Stimulated activated CD4-positive, alpha-beta T cell treated with anti-CD3 and anti-CD28 coated beads, Interleukin-2, amount 100 ng/mL, for 24 hours (primary cell): ENCODE data around the gene DAAM2.

ENCODE experiments used
- DNase-seq, 2 donors: peaks; one replicate each; pipeline ENCODE4 v3.0.0-alpha.2; 2020

Gene DAAM2

DNA sequence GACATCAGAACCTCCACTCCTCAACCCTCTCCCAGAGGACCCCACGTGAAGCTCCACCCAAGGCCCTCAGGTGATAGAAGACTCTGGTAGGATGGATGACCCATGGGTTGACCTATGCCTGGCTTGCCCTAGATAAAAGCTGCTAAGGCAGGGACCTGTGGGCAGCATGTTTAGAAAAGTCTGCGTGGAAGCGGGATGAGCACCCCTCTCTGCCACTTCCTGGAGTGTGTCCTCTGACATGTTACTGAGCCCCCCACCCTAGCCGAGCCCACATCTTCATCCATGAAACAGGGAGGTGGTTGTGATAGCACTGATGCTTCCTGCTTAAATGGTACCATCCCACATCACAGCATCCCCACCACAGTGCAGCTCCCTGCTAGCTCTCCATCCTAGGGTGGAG is 120.3 kb downstream of the DAAM2 start:
- DNase-seq, result no peak

DNA sequence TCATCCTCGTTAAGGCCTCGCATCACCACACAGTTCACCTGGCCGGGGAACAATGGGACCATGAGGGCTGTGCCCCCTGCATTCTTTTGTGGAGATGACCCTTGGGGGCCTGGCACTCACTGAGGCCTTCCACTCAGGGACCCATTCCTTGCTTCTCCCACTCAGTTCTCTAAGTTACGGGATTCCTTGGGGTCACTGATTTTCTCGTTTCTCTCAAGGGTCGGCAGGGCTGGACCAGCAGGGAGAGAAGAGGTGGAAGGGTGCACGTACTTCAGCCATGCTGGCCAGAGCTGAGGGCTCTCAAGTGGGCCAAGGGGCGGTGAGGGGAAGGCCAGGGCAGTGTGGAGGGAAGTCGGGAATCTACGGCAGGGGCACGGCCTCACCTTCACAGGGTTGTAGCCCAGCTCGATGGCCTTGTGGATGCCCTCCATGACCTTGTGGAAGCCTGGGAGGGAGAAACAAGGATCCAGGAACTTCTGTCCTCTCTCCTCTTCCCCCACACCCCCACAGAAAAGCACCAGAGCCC is 121.3 kb downstream of the DAAM2 start:
- DNase-seq, result no peak

DNA sequence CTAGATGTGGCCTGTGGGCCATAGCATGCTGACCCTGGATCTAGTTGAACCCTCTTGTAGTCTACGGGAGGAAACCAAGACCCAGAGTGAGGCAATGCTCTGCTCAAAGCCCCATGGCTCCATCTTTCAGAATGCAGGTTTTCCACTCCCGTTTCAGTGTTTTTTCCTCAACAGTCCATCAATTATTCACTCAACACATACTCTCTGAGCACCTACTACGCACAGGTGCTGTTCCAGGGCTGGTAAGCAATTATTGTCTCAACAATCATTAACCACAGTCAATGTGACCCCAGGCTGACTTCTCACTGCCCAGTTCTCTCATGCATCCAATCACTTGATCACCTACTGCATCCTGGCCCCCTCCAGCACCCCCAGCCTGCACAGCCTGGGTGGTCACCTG is 122.1 kb downstream of the DAAM2 start:
- no peak for DNase-seq

DNA sequence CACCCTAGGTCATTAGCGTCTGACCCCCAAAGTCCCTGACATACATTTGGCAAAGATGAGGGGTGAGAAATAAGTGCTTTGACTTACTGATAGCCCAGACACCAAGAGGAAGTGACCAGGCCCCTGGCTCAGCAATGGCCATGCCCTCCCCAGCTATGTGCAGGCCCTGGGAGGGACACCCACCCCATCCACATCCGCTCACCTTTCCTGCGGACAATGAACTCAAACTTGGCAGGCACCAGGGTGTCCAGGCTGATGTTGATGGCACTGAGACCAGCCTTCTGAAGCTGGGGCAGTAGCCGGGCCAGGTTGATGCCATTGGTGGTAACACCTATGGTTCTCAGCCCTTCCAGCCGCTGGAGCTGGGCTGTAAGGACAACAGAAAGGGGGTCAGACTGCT is 123.7 kb downstream of the DAAM2 start:
- DNase-seq, result no peak

DNA sequence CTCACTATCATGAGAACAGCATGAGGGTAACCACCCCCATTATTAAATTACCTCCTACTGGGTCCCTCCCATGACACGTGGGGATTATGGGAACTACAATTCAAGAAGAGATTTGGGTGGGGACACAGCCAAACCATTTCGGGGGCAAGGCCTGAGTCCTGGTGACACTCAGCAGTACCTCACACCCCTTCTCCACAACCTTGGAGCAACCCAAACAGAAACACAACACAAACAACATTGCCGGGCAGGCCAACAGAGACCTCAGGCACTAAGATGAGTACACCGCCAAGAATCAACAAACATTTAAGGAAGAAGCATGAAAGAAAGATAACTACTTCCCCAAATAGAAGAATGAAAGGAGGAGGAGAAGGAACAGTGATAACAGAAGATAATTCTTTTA is 125.2 kb downstream of the DAAM2 start:
- DNase-seq, result no peak

DNA sequence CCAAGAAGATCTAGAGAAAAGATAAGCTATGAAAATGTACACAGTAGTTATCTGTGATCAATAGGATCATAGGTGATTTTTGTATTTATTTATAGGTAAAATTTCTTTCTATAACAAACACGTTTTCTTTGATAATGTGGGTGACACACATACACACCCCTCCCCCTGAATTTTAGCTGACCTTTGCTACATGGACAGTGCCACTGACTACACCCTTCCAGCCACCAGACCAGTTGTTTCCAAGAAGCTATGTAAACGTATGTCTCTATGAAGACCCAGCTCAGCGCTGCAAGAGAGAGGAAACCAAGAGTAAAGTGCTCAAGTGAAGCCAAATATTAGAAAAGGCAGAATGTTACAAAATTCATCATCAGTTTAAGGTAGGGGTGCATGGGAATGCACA is 125.8 kb downstream of the DAAM2 start:
- no peak for DNase-seq

DNA sequence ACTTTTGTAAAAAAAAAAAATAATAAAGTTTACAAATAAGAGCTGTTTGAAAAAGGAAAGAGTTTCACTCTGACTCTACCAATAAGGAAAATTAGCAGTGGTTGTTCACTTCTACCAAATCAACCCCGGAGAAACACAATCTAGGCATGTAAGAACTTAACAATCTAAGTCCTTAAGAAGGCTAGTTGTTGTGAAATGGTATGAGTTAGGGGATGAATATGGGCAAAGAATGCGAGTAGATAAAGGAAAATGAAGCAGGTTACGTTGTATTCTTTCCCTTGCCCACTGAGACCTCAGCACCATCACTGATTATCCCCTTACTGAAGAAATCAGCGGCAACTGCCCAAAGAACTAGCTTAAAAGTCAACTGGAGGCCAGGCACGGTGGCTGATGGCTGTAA is 126.7 kb downstream of the DAAM2 start:
- DNase-seq, result no peak

DNA sequence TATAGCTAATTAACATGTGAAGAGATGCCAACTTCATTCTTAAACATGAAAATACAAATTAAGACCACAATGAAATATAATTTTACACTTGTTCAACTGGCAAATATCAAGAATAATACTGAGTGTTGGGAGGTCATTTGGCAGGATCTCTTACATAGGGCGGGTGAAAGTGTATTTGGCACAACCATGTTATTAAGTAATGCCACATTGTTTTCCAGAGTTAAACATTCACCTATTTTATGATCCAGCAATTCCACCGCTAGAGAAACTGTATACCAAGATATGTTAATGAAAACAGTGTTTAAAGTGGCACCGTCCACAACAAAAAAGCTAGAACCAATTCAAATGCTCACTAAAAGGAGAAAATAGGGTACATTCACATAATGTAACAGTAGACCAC is 128.0 kb downstream of the DAAM2 start:
- DNase-seq, result no peak

DNA sequence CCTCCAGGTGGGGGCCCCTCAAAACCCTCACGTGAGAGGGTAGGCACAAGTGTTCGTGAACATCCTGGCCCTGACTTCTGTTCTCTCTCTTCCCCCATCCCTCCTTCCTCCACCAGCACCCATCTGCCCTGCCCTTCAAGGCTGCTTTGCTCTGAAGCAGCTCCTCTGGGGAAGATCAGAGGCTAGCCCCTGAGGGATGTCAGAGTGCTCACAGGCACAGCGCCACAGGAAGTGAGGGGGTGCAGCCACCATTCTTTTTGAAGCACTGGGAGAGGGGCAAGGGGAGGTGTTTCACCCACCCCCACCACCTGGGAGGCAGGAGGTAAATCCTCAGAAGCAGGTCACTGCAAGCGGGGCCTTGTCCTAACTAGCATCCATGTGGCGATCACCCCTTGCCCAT is 130.6 kb downstream of the DAAM2 start:
- no peak for DNase-seq

DNA sequence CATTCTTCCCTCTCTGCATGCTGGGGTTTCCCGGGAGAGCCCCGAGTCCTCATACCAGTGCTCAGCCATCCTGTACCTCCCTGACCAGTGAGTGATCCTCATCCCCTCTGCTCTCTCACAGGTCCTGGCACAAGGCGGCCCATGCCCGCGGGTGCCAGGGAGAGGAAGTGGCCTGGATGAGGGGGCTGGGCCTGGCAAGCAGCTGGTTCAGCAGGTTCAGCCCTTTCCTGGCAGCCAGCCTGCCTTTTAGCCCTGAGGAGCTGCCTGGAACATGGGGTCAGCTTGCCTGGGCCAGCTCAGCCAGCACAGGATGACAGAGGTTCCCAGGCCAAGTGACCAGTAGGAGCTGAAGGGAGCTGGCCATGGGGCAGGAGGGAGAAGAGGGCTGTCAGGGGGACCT is 131.2 kb downstream of the DAAM2 start:
- DNase-seq, result no peak

DNA sequence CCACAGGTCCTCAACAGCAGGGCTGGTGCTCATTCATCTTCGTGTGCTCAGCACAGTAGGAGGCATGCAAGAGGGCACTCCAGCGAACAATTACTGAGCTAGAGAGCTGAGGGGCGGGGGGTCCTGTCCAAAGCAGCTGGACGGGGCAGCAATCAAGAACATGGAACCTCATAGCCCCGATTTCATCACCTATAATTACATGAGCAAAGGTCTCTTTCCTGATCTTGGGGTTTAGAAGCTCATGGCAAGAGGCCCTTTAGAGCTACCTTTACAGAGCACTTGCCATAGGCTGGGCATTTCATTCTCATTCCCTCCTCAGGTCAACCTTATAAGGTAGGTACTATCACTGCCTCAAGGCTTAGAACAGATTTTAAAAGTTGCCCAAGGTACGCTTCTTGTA is 131.7 kb downstream of the DAAM2 start:
- DNase-seq, result no peak

DNA sequence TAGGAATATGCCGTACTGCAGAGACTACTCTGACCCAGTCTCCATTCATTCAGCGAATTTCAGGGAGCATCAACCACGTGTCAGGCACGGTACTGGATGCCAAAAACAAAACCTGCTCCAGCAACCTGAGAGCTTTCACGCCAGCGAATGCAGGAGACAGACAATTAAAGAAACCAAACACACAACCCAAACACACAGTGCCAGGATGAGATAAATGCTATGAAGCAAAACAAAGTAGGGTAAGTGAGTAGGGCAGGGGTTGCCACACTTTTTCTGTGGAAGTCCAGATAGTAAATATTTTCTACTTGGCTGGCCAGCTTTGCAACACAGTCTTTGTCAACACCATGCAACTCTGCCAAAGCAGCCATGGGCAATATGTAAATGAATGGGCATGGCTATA is 132.1 kb downstream of the DAAM2 start:
- no peak for DNase-seq

DNA sequence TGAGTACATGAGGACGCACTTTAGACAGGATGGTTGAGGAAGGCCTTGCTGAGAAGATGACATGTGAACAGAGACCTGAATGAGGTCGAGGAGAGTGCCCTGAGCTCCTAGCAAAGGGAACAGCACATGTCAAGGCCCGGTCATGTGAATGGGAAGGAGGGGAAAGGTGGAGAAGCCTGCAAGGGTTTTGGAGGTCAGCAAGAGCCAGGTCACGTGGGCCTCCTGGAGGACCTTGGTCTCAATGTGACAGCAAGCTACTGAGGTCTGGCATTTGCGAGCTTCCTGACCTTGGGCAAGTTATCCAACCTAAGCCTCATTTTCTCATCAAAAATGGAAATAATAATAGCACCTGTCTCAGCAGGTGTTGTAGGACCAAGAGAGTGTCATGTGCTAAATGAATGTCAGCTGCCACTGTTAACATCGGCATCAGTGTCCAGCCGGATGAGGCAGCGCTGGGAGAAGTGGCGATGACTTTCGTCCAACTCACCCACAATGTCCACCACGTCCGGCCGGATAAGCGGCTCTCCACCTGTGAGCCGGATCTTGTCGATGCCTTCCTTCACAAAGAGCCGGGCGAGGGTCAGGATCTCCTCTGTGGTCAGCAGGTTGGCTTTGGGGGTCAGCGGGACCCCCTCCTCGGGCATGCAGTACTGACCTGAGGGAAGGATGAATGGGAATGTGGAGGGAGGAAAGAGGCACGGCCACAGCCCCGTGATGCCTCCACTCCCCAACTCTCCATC is 133.2 kb downstream of the DAAM2 start:
- DNase-seq, result no peak

DNA sequence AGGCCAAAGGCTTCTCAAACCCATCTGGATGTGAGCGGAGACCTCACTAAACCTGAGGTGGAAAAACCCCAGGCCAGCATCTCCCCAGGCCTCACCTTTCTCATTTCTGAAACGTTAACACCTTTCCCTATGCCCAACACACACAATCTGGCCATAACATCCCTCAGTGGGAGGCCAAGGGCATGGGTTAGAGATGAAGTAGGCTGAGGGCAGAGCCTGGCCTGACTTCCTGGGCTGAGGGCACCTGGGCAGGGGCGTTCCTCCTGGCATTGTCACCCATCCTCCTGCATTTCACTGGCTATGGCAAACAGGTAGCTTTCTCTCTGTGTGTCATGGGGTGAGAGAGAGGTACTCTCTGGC is 133.7 kb downstream of the DAAM2 start:
- no peak for DNase-seq

DNA sequence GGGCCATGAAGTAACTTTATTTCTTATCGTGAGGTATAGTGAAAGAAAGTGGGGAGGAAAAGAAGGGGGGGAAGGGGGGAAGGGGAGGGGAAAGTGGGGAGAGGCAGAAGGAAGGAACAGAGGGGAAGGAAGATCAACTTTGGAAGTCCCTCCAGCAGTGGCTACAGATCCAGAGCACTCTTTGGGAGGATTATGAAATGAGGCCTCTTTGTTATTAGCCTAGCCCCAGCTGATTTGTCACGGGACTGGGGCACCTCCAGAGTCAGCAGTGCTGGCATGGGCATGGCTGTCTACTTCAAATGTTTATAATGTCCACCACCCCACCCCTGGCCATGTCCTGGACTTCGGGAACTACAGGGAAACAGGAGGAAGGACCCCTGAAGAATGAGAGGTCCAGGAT is 134.5 kb downstream of the DAAM2 start:
- no peak for DNase-seq

DNA sequence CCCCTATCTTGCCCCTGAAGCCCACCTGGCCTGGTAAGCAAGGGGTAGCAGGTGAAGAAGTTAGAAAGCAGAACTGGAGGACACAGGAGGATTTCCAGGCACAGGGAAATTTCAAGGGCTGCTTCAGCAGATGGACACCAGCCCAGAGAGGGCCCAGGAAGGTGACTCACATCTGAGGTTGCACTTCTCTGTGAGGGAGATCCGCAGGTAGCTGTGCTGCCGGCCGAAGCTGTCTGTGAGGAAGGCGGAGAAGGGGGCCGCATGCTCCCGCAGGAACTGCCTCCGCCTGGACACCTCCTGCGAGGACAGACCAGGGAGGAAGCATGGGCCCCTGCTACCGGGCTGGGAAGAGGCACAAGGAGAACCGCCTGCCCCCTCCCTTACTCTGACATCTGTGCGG is 135.0 kb downstream of the DAAM2 start:
- DNase-seq, result no peak

DNA sequence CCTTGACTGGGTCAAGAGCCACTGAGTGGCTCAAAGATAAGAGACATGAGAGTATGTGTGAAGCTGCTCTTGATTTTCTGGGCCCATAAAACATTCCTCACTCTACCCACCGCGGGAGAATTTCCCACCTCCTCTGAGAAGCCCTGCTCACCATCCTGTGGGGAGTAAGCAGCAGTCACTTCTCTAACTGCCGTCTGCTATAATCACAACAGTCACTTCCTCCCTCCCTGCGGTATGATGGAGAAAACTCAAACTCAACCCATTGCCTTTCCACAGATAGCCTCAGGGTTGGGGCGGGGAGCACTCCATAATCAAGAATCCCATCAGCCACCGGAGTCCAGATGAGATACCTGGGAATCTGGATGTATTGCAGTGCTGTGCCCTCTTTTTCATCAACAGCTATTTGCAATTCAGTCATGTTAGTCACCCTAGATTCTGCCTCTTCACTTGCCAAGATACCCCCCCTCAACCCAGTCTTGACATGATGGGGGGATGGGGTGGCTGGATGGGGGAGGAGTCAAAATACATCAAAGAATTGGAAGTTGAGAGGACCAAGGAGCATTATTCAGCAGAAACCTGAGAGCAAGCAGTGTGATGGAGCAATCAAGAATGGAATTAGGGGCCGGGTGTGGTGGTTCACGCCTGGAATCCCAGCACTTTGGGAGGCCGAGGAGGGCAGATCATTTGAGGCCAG is 137.0 kb downstream of the DAAM2 start:
- no peak for DNase-seq

DNA sequence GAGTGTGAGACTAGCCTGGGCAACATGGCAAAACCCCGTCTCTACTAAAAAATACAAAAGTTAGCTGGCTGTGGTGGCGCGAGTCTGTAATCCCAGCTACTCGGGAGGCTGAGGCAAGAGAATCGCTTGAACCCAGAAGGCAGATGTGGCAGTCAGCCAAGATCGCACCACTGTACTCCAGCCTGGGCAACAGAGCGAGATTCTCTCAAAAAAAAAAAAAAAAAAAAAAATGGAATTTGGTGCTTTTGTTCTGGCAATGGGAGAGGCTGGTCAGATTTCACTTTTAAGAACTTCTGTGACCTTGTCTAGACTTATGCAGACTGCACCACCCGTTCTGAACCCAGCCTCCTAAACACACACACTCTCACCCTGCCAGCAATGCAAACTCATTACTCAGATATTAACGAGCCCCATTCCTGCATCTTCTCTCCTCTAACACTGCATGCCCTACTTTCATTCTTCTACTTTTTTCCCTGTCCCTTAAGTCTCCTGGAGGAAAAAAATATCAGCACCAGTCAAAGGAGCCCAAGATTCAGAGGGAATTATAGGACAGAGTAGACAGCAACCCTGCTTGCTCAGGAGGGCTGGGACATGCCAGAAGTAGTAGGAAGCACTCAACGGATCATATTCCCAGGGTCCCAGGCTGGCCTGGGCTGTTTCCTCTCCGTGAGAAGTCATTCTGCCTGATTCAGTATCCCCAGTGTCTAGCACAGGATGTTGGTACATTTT is 137.7 kb downstream of the DAAM2 start:
- no peak for DNase-seq

DNA sequence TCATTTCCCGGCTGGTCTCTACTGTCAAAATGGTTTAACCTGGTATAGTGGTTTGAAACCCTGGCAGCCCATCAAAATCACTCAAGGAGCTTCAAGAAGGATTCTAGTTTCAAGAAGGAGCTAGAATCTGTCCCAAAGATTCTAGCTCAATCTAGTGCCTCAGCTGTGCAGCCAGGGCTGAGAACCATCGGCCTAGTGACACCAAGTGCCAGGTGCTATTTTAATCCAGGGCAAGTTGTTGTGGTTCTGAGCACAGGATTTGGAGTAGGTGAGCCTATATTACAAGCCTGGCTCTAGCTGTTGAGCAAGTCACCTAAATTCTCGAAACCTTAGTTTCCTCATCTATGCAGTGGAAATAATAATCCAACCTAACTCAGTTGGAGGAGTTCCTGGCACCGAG is 138.4 kb downstream of the DAAM2 start:
- DNase-seq, result no peak

DNA sequence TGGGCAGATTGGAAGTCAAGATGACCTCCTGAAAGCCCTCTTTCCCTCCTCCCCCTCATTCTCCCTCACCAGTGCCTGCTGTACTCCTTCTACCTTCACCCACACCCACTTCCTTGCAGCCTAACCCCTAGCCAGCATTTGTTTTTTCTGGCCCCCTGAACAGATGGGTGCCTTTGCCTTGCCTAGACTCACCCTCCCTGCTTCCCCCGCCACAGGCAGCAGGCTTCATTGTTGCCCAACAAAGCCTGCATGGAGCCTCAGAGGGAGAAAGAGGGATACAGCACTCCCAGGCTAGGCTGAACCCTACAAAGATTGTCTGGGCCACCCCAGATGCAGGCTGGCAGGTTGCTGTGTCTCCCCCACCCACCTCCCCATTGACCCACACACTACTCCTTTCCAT is 139.4 kb downstream of the DAAM2 start:
- no peak for DNase-seq

DNA sequence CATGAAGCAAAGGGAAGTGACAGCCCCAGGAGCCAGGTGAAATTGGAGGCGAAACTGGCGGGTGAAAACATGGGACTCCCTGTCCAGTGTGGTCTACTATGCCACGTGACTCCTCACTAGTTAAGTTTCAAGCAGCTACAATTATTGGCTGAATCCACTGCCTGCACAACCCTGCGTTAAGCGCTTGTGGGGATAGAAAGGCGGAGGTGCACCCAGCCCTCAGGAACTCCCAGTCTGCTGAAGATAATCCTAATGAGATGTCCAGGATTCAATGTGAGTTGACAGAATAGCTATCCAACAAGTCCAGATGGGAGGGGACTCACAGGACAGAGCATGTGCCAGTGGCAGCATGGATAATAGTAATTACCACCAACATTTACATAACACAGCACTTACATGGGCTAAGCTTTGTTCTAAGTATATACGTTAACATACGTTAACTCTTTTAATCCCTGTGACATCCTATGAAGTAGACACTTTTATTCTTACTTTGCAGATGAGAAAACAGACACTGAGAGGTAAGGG is 140.3 kb downstream of the DAAM2 start:
- DNase-seq, result no peak

DNA sequence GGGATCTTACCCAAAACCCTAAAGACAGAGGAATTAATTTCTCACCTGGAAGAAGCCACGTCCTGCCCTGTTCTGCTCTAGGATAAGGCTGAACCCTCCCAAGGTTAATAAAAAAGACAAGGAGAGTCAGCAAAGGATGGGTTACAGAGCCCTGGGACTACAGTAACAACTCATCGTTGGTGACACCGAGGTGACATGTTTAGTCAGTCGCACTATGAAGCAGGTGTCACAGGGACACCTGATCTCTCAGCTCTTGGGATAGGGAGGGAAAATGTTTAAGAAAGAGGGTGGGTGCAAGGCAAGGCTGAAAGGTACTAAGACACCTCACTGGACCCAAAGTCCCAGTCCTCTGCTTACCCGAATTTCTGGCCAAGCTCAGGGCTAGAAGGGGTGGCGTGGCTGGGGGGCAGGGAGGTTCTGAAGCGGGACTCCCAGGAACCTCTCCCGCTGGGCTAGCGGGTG is 141.5 kb downstream of the DAAM2 start:
- no peak for DNase-seq

DNA sequence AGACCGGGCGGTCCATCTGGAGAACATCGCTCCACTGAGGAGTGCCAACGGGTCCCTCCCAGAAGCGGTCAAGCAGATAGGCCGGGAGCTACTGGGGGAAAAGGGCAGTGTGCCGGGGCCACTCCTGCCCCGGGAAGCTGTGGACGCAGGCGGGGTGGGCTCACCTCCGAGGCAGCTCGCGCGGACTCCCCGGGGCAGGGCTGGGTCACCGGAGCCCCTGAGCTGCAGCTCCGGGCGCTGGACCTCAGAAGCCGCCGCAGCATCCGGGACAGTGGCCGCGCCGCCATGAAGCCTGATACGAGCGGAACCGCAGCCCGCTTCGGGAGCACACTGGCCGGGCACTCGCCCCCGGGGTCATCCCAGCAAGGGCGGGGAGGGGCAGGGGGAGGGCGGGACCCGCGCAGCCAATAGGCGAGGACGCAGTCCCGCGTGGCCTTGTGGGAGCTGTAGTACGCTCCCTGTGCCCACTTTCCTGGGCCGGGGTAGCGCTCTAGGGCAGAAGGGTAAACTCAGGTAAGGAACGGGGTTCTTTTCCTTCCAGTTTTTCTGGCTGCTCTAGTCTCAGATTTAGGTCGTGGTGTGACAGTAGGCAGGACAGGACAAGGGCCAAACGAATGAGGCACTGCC is 142.1 kb downstream of the DAAM2 start, which contains the start of gene MOCS1:
Gene MOCS1 (minus strand): TSS at position 332 of the 627 bp plus-strand sequence. CDS start 45 bp downstream, at position 287.
- DNase-seq, result peak; percentile 33 to 64
